ENCODE results near the gene DYRK1A. TPM values are rescaled to one million over a fixed set of nuclear protein-coding genes. Genes with fewer than 3 reads are reported as not detected.

Gene DYRK1A
- total RNA-seq, 2 experiments from 2014 or later = 58.4 to 65.1 TPM

- Histone ChIP-seq H3K79me2 (ENCODE audit: insufficient read depth, low read depth, low read length) (no peaks in the 10 kb centered on the region), H3K36me3 (ENCODE audit: insufficient read depth, low read length) (no peaks in the 10 kb centered on the region), H3K4me1 (ENCODE audit: insufficient read depth, low read length, poor library complexity, severe bottlenecking) (no peaks in the 10 kb centered on the region), H3K4me3 (ENCODE audit: low read depth, low read length, poor library complexity, severe bottlenecking) (no peak overlapping the region), H3K9me2 (ENCODE audit: insufficient read depth, low read length) (no peaks in the 10 kb centered on the region), H2AFZ (ENCODE audit: low read length) (no peak overlapping the region), H3K9me3 (ENCODE audit: low read length) (peaks cover 20% of the 10 kb centered on the region), H3K4me2 (ENCODE audit: low read length) (no peak overlapping the region), H4K20me1 (ENCODE audit: insufficient read depth, low read length) (no peaks in the 10 kb centered on the region), H3K27ac (ENCODE audit: low read depth, low read length, poor library complexity, severe bottlenecking) (no peak overlapping the region)
- intact Hi-C loops (cut with micrococcal nuclease; ENCODE audit: unreplicated experiment) = no loop called here
- BruUV-seq (replicated peaks) = no TSS peak
- TF ChIP-seq, protein P1, sequence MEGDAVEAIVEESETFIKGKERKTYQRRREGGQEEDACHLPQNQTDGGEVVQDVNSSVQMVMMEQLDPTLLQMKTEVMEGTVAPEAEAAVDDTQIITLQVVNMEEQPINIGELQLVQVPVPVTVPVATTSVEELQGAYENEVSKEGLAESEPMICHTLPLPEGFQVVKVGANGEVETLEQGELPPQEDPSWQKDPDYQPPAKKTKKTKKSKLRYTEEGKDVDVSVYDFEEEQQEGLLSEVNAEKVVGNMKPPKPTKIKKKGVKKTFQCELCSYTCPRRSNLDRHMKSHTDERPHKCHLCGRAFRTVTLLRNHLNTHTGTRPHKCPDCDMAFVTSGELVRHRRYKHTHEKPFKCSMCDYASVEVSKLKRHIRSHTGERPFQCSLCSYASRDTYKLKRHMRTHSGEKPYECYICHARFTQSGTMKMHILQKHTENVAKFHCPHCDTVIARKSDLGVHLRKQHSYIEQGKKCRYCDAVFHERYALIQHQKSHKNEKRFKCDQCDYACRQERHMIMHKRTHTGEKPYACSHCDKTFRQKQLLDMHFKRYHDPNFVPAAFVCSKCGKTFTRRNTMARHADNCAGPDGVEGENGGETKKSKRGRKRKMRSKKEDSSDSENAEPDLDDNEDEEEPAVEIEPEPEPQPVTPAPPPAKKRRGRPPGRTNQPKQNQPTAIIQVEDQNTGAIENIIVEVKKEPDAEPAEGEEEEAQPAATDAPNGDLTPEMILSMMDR (conservative IDR thresholded peaks at IDR 0.05; ENCODE audit: low read length) = no peak
- TF ChIP-seq EZH2phosphoT487 (IDR thresholded peaks at IDR 0.05; ENCODE audit: borderline replicate concordance, low read depth, low read length) = no peak
- ChIA-PET POLR2A (interaction anchor here (0.6 to 1.1 kb wide), 2 partner anchors 141 to 205 kb away, joined by 3 read pairs; no protein-coding TSS in a partner anchor), CTCF (ENCODE audit: unreplicated experiment) (no interaction called here)
- peak; percentile 48 for DNase-seq (ENCODE audit: low spot score)
Measured at GRCh38 chr21:37348664-37349063, 17.9 kb upstream of the DYRK1A start.

GRCh38 chr21:37350472-37350871 lies 16.1 kb upstream of the DYRK1A start:
- H3K4me2 ChIP-seq (ENCODE audit: low read length) = no peak overlapping the region
- intact Hi-C loops (cut with micrococcal nuclease; ENCODE audit: unreplicated experiment) = no loop called here
- H2AFZ ChIP-seq (ENCODE audit: low read length) = no peak overlapping the region
- no TSS peak for BruUV-seq (replicated peaks)
- H3K27ac ChIP-seq (ENCODE audit: low read depth, low read length, poor library complexity, severe bottlenecking) = no peak overlapping the region
- H4K20me1 ChIP-seq (ENCODE audit: insufficient read depth, low read length) = no peaks in the 10 kb centered on the region
- TF ChIP-seq, protein P1 (conservative IDR thresholded peaks at IDR 0.05; ENCODE audit: low read length) = no peak
- no peak for TF ChIP-seq EZH2phosphoT487 (IDR thresholded peaks at IDR 0.05; ENCODE audit: borderline replicate concordance, low read depth, low read length)
- peaks cover 20% of the 10 kb centered on the region for H3K9me3 ChIP-seq (ENCODE audit: low read length)
- H3K36me3 ChIP-seq (ENCODE audit: insufficient read depth, low read length) = no peaks in the 10 kb centered on the region
- DNase-seq (ENCODE audit: low spot score) = no peak
- no peaks in the 10 kb centered on the region for H3K9me2 ChIP-seq (ENCODE audit: insufficient read depth, low read length)
- H3K79me2 ChIP-seq (ENCODE audit: insufficient read depth, low read depth, low read length) = no peaks in the 10 kb centered on the region
- H3K4me3 ChIP-seq (ENCODE audit: low read depth, low read length, poor library complexity, severe bottlenecking) = no peak overlapping the region
- CTCF ChIA-PET (ENCODE audit: unreplicated experiment) = no interaction called here
- POLR2A ChIA-PET = no interaction called here
- H3K4me1 ChIP-seq (ENCODE audit: insufficient read depth, low read length, poor library complexity, severe bottlenecking) = no peaks in the 10 kb centered on the region

DNA sequence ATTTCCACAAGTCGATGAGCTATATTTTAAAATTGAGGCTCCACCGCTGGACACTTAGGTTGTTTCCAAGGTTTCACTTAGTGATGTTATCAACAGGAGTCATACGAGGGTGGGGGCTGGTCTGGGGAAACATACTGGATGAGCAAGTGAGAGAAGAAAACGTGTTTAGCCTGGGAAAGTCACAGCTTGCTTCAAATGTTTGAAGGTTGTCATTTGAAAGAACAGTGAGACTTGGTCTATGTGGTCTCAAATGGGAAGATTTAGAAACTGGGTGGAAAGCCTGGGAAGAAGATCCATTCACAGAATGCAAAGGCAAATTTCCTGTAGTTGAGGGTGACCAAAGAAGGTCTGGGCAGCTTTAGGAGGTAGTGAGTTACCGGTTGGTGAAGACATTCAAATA lies 9.9 kb upstream of the DYRK1A start:
- Histone ChIP-seq H3K4me1 (ENCODE audit: insufficient read depth, low read length, poor library complexity, severe bottlenecking) (no peaks in the 10 kb centered on the region), H3K9me2 (ENCODE audit: insufficient read depth, low read length) (no peaks in the 10 kb centered on the region), H4K20me1 (ENCODE audit: insufficient read depth, low read length) (no peaks in the 10 kb centered on the region), H3K4me2 (ENCODE audit: low read length) (no peak overlapping the region), H3K79me2 (ENCODE audit: insufficient read depth, low read depth, low read length) (no peaks in the 10 kb centered on the region), H3K4me3 (ENCODE audit: low read depth, low read length, poor library complexity, severe bottlenecking) (no peak overlapping the region), H3K27ac (ENCODE audit: low read depth, low read length, poor library complexity, severe bottlenecking) (no peak overlapping the region), H3K36me3 (ENCODE audit: insufficient read depth, low read length) (no peaks in the 10 kb centered on the region), H2AFZ (ENCODE audit: low read length) (no peak overlapping the region), H3K9me3 (ENCODE audit: low read length) (no peaks in the 10 kb centered on the region)
- no peak for TF ChIP-seq EZH2phosphoT487 (IDR thresholded peaks at IDR 0.05; ENCODE audit: borderline replicate concordance, low read depth, low read length)
- TF ChIP-seq, protein P1 (conservative IDR thresholded peaks at IDR 0.05; ENCODE audit: low read length) = no peak
- ChIA-PET CTCF (ENCODE audit: unreplicated experiment) (no interaction called here), POLR2A (no interaction called here)
- BruUV-seq (replicated peaks) = no TSS peak
- intact Hi-C loops (cut with micrococcal nuclease; ENCODE audit: unreplicated experiment) = no loop called here
- DNase-seq (ENCODE audit: low spot score) = no peak
